Neural cell (in vitro differentiated cells): ENCODE data around the gene FRMD4A. TPM values are rescaled to one million over a fixed set of nuclear protein-coding genes. Genes with fewer than 3 reads are reported as not detected.

Experiments
- H2AFZ ChIP-seq: fragments of 200-600, 300-800 bp; sonication (generic), shearing (Covaris generic); 2 replicates; pipeline ENCODE4 v1.6.0; 2014; ENCODE audit warnings: low read depth, mild to moderate bottlenecking, antibody characterized with exemption, low read length, moderate library complexity
- H3F3A ChIP-seq: fragments of 200-600 bp; shearing (Covaris generic); 2 replicates; pipeline ENCODE4 v1.6.1; 2016; ENCODE audit warnings: mild to moderate bottlenecking, moderate library complexity, mixed read lengths, antibody characterized with exemption, low read length; ENCODE audit not compliant: insufficient read depth, poor library complexity, severe bottlenecking
- H3K27ac ChIP-seq: fragments of 200-600, 300-800 bp; sonication (generic), shearing (Covaris generic); 2 replicates; pipeline ENCODE4 v1.5.1; 2014; ENCODE audit warnings: mild to moderate bottlenecking, low read length, moderate library complexity
- H3K27me3 ChIP-seq: fragments of 300-800, 200-600 bp; sonication (generic), shearing (Covaris generic); 2 replicates; pipeline ENCODE4 v1.6.0; 2014; ENCODE audit warnings: mild to moderate bottlenecking, low read depth, low read length, moderate library complexity; ENCODE audit not compliant: insufficient read depth
- H3K36me3 ChIP-seq: fragments of 300-800, 200-600 bp; sonication (generic), shearing (Covaris generic); 2 replicates; pipeline ENCODE4 v1.5.1; 2014; ENCODE audit warnings: mild to moderate bottlenecking, antibody characterized with exemption, low read length, moderate library complexity; ENCODE audit not compliant: insufficient read depth
- H3K4me2 ChIP-seq: fragments of 300-800, 200-600 bp; sonication (generic), shearing (Covaris generic); 2 replicates; pipeline ENCODE4 v1.6.0; 2014; ENCODE audit warnings: mild to moderate bottlenecking, low read length
- H3K4me3 ChIP-seq: fragments of 300-800, 200-600 bp; sonication (generic), shearing (Covaris generic); 2 replicates; pipeline ENCODE4 v1.5.1; 2014; ENCODE audit warnings: mild to moderate bottlenecking, low read length, moderate library complexity
- H3K79me2 ChIP-seq: fragments of 200-600 bp; shearing (Covaris generic); replicated peaks from 2 replicates; pipeline ENCODE4 v1.6.0; 2014; ENCODE audit warnings: mild to moderate bottlenecking, low read length, moderate library complexity; ENCODE audit not compliant: insufficient read depth
- H3K9ac ChIP-seq: fragments of 300-800, 200-600 bp; sonication (generic), shearing (Covaris generic); 2 replicates; pipeline ENCODE4 v1.6.1; 2016; ENCODE audit warnings: mild to moderate bottlenecking, low read length, mixed read lengths
- H3K9me2 ChIP-seq: fragments of 200-600 bp; shearing (Covaris generic); 2 replicates; pipeline ENCODE4 v1.6.1; 2016; ENCODE audit warnings: mild to moderate bottlenecking, low read length, mixed read lengths; ENCODE audit not compliant: insufficient read depth
- H3K9me3 ChIP-seq: fragments of 200-600, 300-800 bp; sonication (generic), shearing (Covaris generic); 2 replicates; pipeline ENCODE4 v1.6.1; 2016; ENCODE audit warnings: mild to moderate bottlenecking, mixed run types, low read length, moderate library complexity, mixed read lengths
- H4K20me1 ChIP-seq: fragments of 200-600 bp; shearing (Covaris generic); 2 replicates; pipeline ENCODE4 v1.6.1; 2016; ENCODE audit warnings: mild to moderate bottlenecking, mixed run types; ENCODE audit not compliant: insufficient read depth
- EP300 ChIP-seq: fragments of 450-650 bp; conservative IDR thresholded peaks from 2 replicates; pipeline ENCODE4 v1.6.1; 2014; ENCODE audit warnings: antibody characterized with exemption, mild to moderate bottlenecking, moderate library complexity; ENCODE audit not compliant: poor library complexity, severe bottlenecking
- EZH2 ChIP-seq: fragments of 200-600, 300-800 bp; shearing (Covaris generic), sonication (generic); IDR thresholded peaks from 2 replicates; pipeline ENCODE4 v1.6.1; 2014; ENCODE audit warnings: antibody characterized with exemption, low read length, borderline replicate concordance, mild to moderate bottlenecking; ENCODE audit not compliant: insufficient read depth, poor library complexity, severe bottlenecking
- MXI1 ChIP-seq: fragments of 450-650 bp; conservative IDR thresholded peaks from 2 replicates; pipeline ENCODE4 v1.6.1; 2014; ENCODE audit warnings: antibody characterized with exemption, mild to moderate bottlenecking; ENCODE audit not compliant: poor library complexity, severe bottlenecking
- POLR2AphosphoS5 ChIP-seq: IDR thresholded peaks from 2 replicates; pipeline ENCODE4 v1.6.1; 2012
- RAD21 ChIP-seq: fragments of 450-650 bp; conservative IDR thresholded peaks from 2 replicates; pipeline ENCODE4 v1.6.1; 2014; ENCODE audit warnings: antibody characterized with exemption, mild to moderate bottlenecking, moderate library complexity
- SMC3 ChIP-seq: fragments of 450-650 bp; conservative IDR thresholded peaks from 2 replicates; pipeline ENCODE4 v1.6.1; 2014; ENCODE audit warnings: antibody characterized with exemption, mild to moderate bottlenecking, moderate library complexity; ENCODE audit not compliant: poor library complexity
- TAF1 ChIP-seq: IDR thresholded peaks from 2 replicates; pipeline ENCODE4 v1.6.1; 2012; ENCODE audit warnings: low read depth
- polyA plus RNA-seq: library from polyadenylated mRNA; depleted of rRNA; stranded (reverse); fragments of >200 nt; gene quantifications from 2 replicates; pipeline ENCODE4 v1.2.3, GENCODE V29; 2014
- TF ChIP-seq, protein P1 (sequence below): IDR thresholded peaks from 2 replicates; pipeline ENCODE4 v1.6.1; 2012; ENCODE audit warnings: borderline replicate concordance
- TF ChIP-seq, protein P2 (sequence below): fragments of 450-650 bp; IDR thresholded peaks from 2 replicates; pipeline ENCODE4 v1.5.1; 2014; ENCODE audit warnings: antibody characterized with exemption, mild to moderate bottlenecking, moderate library complexity; ENCODE audit not compliant: poor library complexity, severe bottlenecking

Gene FRMD4A
- polyA plus RNA-seq, 1 donor from 2014 or later = 36.5 TPM

DNA sequence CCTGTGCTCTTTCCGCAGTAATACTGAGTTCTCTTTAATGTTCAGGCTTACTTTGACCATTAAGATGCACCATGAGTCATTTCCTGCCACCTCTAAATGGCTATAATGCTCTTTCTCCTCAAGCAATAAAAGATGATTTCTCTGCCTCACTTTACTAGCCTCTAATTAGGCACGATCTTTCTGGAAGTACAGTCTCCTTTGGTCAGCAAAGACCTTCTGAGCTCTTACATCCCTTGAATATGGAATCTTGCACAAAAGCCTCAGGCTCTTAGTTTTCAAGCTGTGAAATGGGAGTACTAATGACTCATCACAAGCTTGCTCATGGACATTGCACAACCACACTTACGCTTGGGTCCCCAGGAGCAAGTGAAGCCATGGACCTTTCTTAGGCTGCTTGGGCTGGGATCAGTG, 85.9 kb downstream of the FRMD4A start:
- no peaks in the 10 kb centered on the region for H4K20me1 ChIP-seq
- no peaks in the 10 kb centered on the region for H3K9me3 ChIP-seq
- no peak overlapping the region for H3K4me3 ChIP-seq
- H3K36me3 ChIP-seq = no peaks in the 10 kb centered on the region
- H3K4me2 ChIP-seq = no peak overlapping the region
- H3K27me3 ChIP-seq = no peaks in the 10 kb centered on the region
- H3K9me2 ChIP-seq = no peaks in the 10 kb centered on the region
- no peak for TF ChIP-seq RAD21
- TF ChIP-seq, protein P1, sequence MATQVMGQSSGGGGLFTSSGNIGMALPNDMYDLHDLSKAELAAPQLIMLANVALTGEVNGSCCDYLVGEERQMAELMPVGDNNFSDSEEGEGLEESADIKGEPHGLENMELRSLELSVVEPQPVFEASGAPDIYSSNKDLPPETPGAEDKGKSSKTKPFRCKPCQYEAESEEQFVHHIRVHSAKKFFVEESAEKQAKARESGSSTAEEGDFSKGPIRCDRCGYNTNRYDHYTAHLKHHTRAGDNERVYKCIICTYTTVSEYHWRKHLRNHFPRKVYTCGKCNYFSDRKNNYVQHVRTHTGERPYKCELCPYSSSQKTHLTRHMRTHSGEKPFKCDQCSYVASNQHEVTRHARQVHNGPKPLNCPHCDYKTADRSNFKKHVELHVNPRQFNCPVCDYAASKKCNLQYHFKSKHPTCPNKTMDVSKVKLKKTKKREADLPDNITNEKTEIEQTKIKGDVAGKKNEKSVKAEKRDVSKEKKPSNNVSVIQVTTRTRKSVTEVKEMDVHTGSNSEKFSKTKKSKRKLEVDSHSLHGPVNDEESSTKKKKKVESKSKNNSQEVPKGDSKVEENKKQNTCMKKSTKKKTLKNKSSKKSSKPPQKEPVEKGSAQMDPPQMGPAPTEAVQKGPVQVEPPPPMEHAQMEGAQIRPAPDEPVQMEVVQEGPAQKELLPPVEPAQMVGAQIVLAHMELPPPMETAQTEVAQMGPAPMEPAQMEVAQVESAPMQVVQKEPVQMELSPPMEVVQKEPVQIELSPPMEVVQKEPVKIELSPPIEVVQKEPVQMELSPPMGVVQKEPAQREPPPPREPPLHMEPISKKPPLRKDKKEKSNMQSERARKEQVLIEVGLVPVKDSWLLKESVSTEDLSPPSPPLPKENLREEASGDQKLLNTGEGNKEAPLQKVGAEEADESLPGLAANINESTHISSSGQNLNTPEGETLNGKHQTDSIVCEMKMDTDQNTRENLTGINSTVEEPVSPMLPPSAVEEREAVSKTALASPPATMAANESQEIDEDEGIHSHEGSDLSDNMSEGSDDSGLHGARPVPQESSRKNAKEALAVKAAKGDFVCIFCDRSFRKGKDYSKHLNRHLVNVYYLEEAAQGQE = no peak
- no peak for TF ChIP-seq TAF1
- TF ChIP-seq MXI1 = no peak
- TF ChIP-seq SMC3 = no peak
- TF ChIP-seq POLR2AphosphoS5 = no peak
- TF ChIP-seq EZH2 = no peak
- TF ChIP-seq, protein P2, sequence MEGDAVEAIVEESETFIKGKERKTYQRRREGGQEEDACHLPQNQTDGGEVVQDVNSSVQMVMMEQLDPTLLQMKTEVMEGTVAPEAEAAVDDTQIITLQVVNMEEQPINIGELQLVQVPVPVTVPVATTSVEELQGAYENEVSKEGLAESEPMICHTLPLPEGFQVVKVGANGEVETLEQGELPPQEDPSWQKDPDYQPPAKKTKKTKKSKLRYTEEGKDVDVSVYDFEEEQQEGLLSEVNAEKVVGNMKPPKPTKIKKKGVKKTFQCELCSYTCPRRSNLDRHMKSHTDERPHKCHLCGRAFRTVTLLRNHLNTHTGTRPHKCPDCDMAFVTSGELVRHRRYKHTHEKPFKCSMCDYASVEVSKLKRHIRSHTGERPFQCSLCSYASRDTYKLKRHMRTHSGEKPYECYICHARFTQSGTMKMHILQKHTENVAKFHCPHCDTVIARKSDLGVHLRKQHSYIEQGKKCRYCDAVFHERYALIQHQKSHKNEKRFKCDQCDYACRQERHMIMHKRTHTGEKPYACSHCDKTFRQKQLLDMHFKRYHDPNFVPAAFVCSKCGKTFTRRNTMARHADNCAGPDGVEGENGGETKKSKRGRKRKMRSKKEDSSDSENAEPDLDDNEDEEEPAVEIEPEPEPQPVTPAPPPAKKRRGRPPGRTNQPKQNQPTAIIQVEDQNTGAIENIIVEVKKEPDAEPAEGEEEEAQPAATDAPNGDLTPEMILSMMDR = no peak
- no peak for TF ChIP-seq EP300
- H3K79me2 ChIP-seq = no peaks in the 10 kb centered on the region
- H3K27ac ChIP-seq = no peak overlapping the region
- no peaks in the 10 kb centered on the region for H3F3A ChIP-seq
- no peak overlapping the region for H3K9ac ChIP-seq
- H2AFZ ChIP-seq = no peak overlapping the region

DNA sequence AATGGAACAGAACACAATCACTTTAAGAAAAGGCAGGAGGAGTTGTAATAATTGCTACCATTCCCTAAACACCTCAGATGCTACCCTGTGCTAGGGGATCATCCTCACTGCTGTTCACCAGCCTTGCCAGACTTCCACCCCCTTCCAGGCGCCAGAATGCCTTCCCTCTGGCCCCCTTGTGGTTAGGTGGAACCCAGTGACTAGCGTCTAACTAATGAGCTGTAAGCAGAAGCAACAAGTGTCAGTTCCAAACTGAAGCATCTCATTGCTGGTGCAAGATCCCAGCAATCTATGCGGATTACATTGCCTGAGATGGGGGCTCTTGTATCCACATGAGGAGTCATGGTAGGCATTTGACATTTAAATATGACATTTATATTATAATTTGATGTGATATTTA, 86.6 kb downstream of the FRMD4A start:
- Histone ChIP-seq H3K9me2 (no peaks in the 10 kb centered on the region), H3F3A (no peaks in the 10 kb centered on the region), H3K9me3 (no peaks in the 10 kb centered on the region), H2AFZ (no peak overlapping the region), H3K27ac (no peak overlapping the region), H3K79me2 (no peaks in the 10 kb centered on the region), H3K27me3 (no peaks in the 10 kb centered on the region), H3K4me2 (no peak overlapping the region), H3K36me3 (no peaks in the 10 kb centered on the region), H3K4me3 (no peak overlapping the region), H3K9ac (no peak overlapping the region), H4K20me1 (no peaks in the 10 kb centered on the region)
- TF ChIP-seq MXI1 = no peak
- TF ChIP-seq EZH2 = no peak
- TF ChIP-seq, protein P2 = no peak
- TF ChIP-seq EP300 = no peak
- no peak for TF ChIP-seq SMC3
- no peak for TF ChIP-seq POLR2AphosphoS5
- TF ChIP-seq TAF1 = no peak
- no peak for TF ChIP-seq RAD21
- TF ChIP-seq, protein P1 = no peak
